ENCODE results near the gene PRKCI. TPM values are rescaled to one million over a fixed set of nuclear protein-coding genes. Genes with fewer than 3 reads are reported as not detected.
"Not testable (repeated sequence)": the region's sequence is repeated elsewhere in the genome, so short reads cannot be mapped to it uniquely, and the experiment has no call there.

The PRKCI gene
- total RNA-seq (10 to 100 TPM; 18.0 to 18.7 TPM), total RNA-seq (29.2 to 77.5 reads per million in 2 donors)

DNA sequence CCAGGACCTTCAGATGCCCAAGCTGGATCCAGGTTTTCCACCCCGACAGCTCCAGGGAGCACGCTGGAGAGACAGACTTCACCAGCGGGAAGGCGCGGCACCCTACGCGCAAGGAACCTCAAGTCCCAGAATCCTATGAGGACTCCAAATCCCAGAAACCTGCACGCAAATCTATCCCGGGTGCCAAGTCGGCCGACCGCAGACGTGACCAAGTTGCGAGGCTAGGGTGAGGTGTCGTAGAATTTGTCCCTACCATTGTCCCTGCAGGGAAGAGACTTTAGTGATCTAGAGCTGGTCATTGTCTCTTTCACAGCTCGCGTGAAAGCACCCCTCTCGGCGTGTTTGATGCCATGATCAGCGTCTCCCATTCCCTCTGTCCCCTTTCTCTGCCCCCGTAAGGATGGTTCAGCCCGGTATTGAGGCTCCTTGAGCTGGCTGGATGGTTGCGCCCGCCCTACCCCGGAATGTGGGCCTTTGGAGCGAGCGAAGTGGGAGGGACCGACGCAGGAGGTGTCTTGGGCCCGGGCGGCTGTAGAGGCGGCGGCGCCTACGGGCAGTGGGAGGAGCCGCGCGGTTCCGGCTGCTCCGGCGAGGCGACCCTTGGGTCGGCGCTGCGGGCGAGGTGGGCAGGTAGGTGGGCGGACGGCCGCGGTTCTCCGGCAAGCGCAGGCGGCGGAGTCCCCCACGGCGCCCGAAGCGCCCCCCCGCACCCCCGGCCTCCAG, at the start of gene PRKCI:
Gene PRKCI, plus strand, starts transcription at position 501 of the 723 bp plus-strand sequence. CDS start 246 bp downstream, outside the sequence.
- peak; percentile 95 for ATAC-seq
- Mint-ChIP-seq H3K27ac (peak within 1 kb of the TSS; percentile 95), H3K4me1 (peaks cover 24% of the 10 kb centered on the region), H3K27me3 (no peaks in the 10 kb centered on the region), H3K4me3 (peak within 1 kb of the TSS; percentile 94), H3K36me3 (ENCODE audit: low read depth) (no peaks in the 10 kb centered on the region)
- DNase-seq, result peak; percentile 76 to 78 (median 77)
- H3K9me3 ChIP-seq (ENCODE audit: control insufficient read depth, low read length, poor library complexity, severe bottlenecking), result no peaks in the 10 kb centered on the region

DNA sequence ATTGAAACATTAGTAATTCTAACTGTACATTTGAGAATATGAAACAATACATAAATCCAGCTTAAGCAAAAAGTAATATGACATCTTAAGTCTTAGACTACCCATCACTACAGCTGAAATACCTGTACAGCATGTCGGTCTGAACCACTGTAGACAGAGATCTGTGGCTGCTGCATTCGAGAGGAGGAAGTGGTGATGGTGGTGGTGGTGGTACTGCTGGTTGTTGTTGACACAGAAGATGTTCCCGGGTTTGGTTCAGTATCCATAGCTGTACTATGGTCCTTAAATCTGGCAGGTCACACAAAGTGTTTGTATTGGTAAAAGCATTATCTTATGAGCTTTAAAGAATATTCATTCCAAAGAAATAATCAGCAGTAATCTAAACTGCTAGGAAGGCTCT, 43.6 kb upstream of the PRKCI start:
- Mint-ChIP-seq H3K36me3 (ENCODE audit: low read depth) (peaks cover 4% of the 10 kb centered on the region), H3K4me3 (peak overlapping the region; percentile 76), H3K27me3 (no peaks in the 10 kb centered on the region), H3K27ac (peak overlapping the region; percentile 97), H3K4me1 (peaks cover 31% of the 10 kb centered on the region)
- DNase-seq (peak; percentile 17 to 42 (median 32)), ATAC-seq (peak; percentile 70)
- no peaks in the 10 kb centered on the region for H3K9me3 ChIP-seq (ENCODE audit: control insufficient read depth, low read length, poor library complexity, severe bottlenecking)

DNA sequence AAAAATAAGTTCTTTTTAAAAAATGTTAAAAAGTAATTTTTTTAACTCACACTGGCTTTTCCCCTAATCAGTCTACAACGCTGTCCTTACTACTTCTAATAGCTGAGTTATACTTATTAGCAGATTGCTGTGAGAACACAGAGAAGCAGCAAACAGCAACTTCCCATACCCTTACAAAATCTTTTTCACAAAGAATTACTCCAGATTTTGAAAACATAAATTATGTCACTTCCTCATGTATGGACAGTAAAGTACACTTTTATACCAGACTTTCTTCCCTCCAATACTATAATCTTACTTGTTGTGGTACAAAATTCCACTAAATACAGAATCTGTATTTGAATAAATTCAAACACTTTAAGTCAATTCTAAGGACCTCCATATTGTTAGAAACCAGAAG, 42.8 kb upstream of the PRKCI start:
- H3K4me3 Mint-ChIP-seq, result peak overlapping the region; percentile 94
- H3K9me3 ChIP-seq (ENCODE audit: control insufficient read depth, low read length, poor library complexity, severe bottlenecking), result no peaks in the 10 kb centered on the region
- peak overlapping the region; percentile 97 for H3K27ac Mint-ChIP-seq
- DNase-seq (no peak), ATAC-seq (no peak)
- H3K27me3 Mint-ChIP-seq, result no peaks in the 10 kb centered on the region
- peaks cover 31% of the 10 kb centered on the region for H3K4me1 Mint-ChIP-seq
- H3K36me3 Mint-ChIP-seq (ENCODE audit: low read depth), result peaks cover 4% of the 10 kb centered on the region

DNA sequence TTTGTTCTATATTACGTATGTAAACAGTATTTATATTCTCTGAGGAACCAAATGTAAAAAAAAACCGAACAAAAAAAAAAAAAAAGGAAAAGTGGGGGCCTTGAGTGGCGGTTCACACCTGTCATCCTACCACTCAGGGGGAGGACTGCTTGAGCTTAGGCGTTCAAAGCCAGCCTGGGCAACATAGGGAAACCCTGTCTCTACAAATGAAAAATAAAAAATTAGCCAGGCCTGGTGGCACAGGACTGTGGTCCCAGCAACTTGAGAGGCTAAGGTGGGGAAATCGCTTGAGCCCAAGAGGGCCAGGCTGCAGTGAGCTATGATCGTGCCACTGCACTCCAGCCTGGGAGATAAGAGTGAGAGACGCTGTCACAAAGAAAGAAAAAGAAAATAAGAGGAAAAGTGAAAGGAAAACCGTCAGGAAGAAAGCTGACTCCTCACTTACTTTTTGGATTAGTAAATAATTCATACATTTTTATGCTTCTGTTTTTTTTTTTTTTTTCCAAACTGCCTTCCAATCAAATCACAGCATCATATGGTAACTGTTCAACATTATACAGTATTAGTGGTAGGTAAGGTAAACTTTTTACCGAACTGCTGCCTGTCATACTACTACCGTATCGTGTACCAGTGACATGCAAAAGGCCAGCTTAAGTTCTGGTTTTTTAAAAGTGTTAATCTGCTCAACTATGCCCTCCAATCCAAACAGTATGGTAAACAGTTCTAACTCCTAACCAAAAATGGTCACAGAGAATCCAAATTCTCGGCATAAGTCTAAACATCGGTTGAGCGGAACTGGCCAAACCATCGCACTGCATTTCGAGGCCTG, 41.9 kb upstream of the PRKCI start:
- no peaks in the 10 kb centered on the region for H3K9me3 ChIP-seq (ENCODE audit: control insufficient read depth, low read length, poor library complexity, severe bottlenecking)
- DNase-seq, result no peak
- peak; percentile 46 for ATAC-seq
- no peaks in the 10 kb centered on the region for H3K27me3 Mint-ChIP-seq
- peaks cover 4% of the 10 kb centered on the region for H3K36me3 Mint-ChIP-seq (ENCODE audit: low read depth)
- peak overlapping the region; percentile 94 for H3K4me3 Mint-ChIP-seq
- H3K27ac Mint-ChIP-seq, result peak overlapping the region; percentile 97
- peaks cover 29% of the 10 kb centered on the region for H3K4me1 Mint-ChIP-seq

DNA sequence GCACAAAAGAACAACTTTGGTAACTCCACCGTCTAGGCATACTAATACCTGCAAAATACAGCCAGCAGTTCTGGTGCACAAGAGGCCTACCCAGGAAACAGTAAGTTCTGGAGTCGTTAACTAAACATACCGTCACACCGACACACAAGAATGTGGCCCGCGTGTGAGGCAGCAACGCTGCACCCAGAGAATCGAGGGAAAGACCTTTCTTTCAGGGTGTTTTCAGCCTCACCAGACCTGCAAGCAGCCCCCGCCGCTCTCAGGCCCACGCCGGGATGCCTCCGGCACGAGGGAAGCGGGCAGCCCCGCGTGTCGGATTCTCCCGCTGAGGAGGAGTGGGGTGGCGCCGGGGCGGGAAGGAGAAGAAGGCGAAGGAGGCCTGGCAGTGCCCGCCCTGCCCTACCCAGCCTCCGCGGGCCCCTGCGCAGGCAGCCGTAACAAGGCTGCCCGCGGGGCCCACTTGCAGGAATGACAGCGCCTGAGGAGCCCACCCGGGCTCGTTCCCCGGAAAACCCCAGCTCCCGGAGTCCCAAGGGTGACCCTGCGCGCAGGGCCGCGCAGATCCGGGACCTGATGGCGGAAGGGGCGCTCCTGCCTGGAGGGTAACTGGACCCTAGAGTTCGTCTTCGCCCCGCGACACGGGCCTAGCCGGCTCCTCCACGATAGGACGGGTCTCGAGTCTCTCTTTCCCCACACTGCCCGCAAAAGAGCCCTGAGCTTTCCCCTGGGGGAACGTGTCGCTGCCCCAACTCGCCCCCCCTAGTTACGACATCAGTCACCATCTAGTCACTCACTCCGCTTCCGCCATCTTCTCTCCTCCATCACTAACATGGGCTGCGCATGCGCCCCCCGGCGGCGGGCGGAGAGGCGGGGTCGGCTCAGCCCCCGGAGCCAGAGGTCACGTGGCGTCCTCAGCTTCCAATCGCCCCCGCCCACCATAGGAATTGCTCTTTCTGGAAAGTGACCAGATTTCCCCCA, 41.0 kb upstream of the PRKCI start, which contains the start of gene PHC3:
Gene PHC3, minus strand, starts transcription at position 826 of the 978 bp plus-strand sequence. Its CDS starts 18 bp downstream, at position 808.
- H3K4me3 Mint-ChIP-seq, result peak within 1 kb of the TSS; percentile 94
- H3K9me3 ChIP-seq (ENCODE audit: control insufficient read depth, low read length, poor library complexity, severe bottlenecking), result no peaks in the 10 kb centered on the region
- ATAC-seq (peak; percentile 76), DNase-seq (peak; percentile 86 to 87 (median 86))
- peaks cover 26% of the 10 kb centered on the region for H3K4me1 Mint-ChIP-seq
- H3K27ac Mint-ChIP-seq, result peak within 1 kb of the TSS; percentile 97
- H3K27me3 Mint-ChIP-seq, result no peaks in the 10 kb centered on the region
- H3K36me3 Mint-ChIP-seq (ENCODE audit: low read depth), result peaks cover 3% of the 10 kb centered on the region

DNA sequence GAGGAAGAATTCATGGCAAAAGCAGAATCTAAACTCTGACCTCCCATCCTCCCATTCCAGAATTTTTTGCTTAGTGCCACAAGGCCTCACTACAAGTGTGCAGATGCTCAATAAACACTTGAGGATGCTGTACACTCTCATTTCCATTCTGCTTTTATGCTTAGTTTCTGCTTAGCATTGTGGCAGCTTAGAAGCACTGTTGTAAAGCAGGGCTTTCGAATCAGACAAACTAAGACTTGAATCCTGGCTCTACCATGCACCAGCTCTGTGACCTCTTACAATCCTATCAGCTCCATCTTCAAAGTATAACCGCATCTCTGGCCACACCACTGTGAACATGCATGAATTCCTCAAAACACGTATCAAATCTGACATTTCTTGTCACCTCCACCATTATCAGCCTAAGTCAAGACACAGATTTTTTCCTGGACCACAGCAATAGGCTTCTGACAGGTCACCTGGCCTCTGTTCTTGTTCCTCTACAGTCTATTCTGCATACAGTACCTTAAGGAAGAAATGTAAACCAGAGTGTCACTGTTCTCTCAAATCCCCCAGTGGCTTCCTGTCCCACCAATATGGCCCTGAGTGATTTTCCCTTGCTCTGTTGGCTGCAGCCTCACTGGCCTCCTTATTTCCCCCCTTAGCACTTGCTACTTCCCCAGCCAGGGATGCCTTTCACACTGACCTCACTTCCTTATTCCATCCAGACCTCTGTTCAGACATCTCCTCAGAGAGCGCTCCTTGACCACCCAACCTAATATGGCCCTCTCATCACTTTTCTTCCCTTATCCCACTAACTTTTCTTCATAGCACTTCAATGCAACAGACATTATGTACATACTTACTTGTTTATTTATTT, 32.6 kb upstream of the PRKCI start:
- H3K9me3 ChIP-seq (ENCODE audit: control insufficient read depth, low read length, poor library complexity, severe bottlenecking), result no peaks in the 10 kb centered on the region
- H3K27me3 Mint-ChIP-seq, result peaks cover 13% of the 10 kb centered on the region
- ATAC-seq (peak; percentile 32), DNase-seq (no peak)
- peak overlapping the region; percentile 57 for H3K27ac Mint-ChIP-seq
- peaks cover 10% of the 10 kb centered on the region for H3K4me1 Mint-ChIP-seq
- H3K4me3 Mint-ChIP-seq, result no peak overlapping the region
- H3K36me3 Mint-ChIP-seq (ENCODE audit: low read depth), result no peaks in the 10 kb centered on the region

DNA sequence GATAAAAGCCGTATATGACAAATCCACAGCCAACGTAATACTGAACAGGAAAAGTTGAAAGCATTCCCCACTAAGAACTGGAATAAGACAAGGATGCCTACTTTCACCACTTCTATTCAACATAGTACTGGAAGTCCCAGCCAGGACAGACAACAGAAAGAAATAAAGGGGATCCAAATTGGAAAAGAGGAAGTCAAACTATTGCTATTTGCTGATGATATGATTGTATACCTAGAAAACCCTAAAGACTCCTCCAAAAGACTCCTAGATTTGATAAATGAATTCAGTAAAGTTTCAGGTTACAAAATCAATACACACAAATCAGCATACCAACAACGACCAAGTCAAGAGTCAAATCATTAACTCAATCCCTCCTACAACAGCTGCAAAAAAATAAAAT, 26.5 kb upstream of the PRKCI start:
- peaks cover 11% of the 10 kb centered on the region for H3K27me3 Mint-ChIP-seq
- ATAC-seq; H3K9me3 ChIP-seq (ENCODE audit: control insufficient read depth, low read length, poor library complexity, severe bottlenecking); H3K4me1 Mint-ChIP-seq; H3K4me3 Mint-ChIP-seq; DNase-seq; H3K36me3 Mint-ChIP-seq (ENCODE audit: low read depth); H3K27ac Mint-ChIP-seq: not testable (repeated sequence)

DNA sequence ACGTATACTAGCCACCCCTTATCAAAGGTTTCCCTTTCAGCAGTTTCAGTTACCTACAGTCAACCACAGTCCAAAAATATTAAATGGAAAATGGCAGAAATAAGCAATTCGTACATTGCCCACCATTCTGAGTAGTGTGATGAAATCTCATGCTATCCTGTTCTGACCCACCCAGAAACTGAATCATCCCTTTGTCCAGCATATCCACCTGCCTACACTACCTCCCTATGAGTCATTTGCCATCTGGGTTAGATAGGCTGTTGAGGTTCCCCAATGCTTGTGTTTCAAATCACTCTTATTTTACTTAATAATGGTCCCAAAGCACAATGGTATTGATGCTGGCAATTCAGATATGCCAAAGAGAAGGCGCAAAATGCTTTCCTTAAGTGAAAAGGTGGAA, 25.4 kb upstream of the PRKCI start:
- DNase-seq (no peak), ATAC-seq (no peak)
- no peak overlapping the region for H3K27ac Mint-ChIP-seq
- peaks cover 11% of the 10 kb centered on the region for H3K27me3 Mint-ChIP-seq
- no peaks in the 10 kb centered on the region for H3K9me3 ChIP-seq (ENCODE audit: control insufficient read depth, low read length, poor library complexity, severe bottlenecking)
- peaks cover 6% of the 10 kb centered on the region for H3K4me1 Mint-ChIP-seq
- no peak overlapping the region for H3K4me3 Mint-ChIP-seq
- no peaks in the 10 kb centered on the region for H3K36me3 Mint-ChIP-seq (ENCODE audit: low read depth)

DNA sequence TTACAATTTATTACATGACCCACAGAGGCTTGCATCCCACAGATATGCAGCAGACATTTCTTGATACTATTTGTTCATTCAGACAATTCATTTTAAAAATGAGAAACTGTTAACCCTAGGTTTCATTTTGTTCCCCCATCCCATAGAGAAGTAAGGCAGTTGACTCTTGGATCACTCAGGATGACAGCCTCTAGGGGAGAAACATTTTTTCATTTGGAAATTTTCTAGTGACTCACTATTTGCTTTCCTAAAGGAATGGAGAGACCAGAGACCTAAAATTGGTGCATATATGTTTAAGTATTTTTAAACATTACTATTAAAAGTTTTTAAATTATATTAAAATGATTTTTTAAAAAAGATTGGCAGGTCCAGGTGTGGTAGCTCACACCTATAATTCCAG, 21.2 kb upstream of the PRKCI start:
- no peaks in the 10 kb centered on the region for H3K9me3 ChIP-seq (ENCODE audit: control insufficient read depth, low read length, poor library complexity, severe bottlenecking)
- peaks cover 2% of the 10 kb centered on the region for H3K36me3 Mint-ChIP-seq (ENCODE audit: low read depth)
- no peak for DNase-seq
- H3K4me1 Mint-ChIP-seq, result peaks cover 4% of the 10 kb centered on the region
- peaks cover 23% of the 10 kb centered on the region for H3K27me3 Mint-ChIP-seq
- H3K27ac Mint-ChIP-seq, result no peak overlapping the region
- ATAC-seq, result no peak
- H3K4me3 Mint-ChIP-seq, result no peak overlapping the region

DNA sequence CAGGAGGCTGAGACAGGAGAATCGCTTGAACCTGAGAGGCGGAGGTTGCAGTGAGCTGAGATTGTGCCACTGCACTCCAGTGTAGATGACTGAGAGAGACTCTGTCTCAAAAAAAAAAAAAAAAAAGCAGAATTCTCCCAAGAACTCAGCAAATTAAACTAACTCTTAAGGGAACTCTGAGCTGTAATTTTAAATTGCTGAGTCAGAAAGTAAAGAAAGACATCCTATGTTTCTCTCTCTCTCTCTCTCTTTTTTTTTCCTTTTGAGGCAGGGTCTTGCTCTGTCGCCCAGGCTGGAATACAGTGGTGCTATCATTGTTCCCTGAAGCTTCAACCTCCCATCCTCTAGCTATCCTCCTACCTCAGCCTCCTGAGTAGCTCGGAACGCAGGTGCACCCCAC, 20.7 kb upstream of the PRKCI start:
- H3K4me1 Mint-ChIP-seq, result peaks cover 4% of the 10 kb centered on the region
- no peak overlapping the region for H3K27ac Mint-ChIP-seq
- no peaks in the 10 kb centered on the region for H3K9me3 ChIP-seq (ENCODE audit: control insufficient read depth, low read length, poor library complexity, severe bottlenecking)
- peaks cover 28% of the 10 kb centered on the region for H3K27me3 Mint-ChIP-seq
- no peak overlapping the region for H3K4me3 Mint-ChIP-seq
- peaks cover 2% of the 10 kb centered on the region for H3K36me3 Mint-ChIP-seq (ENCODE audit: low read depth)
- no peak for DNase-seq
- ATAC-seq, result no peak

DNA sequence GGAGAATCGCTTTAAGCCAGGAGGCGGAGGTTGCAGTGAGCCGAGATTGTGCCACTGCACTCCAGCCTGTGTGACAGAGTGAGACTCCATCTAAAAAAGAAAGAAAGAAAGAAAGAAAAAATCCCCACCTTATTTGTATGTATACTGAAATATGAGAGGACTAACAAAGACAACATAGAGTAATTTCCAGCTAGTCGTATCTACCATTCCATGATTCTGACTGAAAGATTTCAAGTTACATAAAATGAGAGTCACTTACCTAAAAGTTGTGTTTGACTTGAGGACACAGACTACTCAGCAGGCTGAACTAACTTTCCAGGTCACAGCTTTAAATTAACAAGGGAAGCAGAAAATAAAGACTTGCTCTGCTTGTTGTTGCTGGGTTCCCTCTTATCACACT, 18.8 kb upstream of the PRKCI start:
- H3K27ac Mint-ChIP-seq, result no peak overlapping the region
- no peak overlapping the region for H3K4me3 Mint-ChIP-seq
- no peaks in the 10 kb centered on the region for H3K9me3 ChIP-seq (ENCODE audit: control insufficient read depth, low read length, poor library complexity, severe bottlenecking)
- peaks cover 35% of the 10 kb centered on the region for H3K27me3 Mint-ChIP-seq
- H3K36me3 Mint-ChIP-seq (ENCODE audit: low read depth), result peaks cover 2% of the 10 kb centered on the region
- ATAC-seq (no peak), DNase-seq (no peak)
- H3K4me1 Mint-ChIP-seq, result peaks cover 4% of the 10 kb centered on the region

DNA sequence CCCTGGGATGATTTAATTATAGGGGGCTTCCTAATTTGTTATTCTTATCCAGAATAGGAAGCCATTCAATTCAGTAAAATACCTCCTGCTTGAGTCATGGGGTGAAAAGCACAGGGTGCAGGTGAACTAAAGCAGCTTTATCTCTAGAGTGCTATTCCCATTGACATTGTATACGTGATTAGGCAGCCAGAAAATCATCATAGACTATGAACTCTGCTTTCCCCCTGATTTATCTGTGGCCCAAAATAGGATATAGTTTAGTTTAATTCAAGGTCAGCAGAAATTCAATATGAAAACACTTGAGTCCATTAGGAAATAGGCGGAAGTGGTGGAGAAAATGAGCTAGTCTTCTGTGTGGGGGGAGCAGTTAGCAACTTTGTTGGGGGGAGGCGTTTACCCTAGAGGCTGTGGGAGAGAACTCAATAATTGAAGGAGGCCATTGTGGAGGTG, 18.2 kb upstream of the PRKCI start:
- ATAC-seq (no peak), DNase-seq (no peak)
- H3K4me3 Mint-ChIP-seq, result no peak overlapping the region
- peaks cover 4% of the 10 kb centered on the region for H3K4me1 Mint-ChIP-seq
- H3K27me3 Mint-ChIP-seq, result peaks cover 35% of the 10 kb centered on the region
- H3K36me3 Mint-ChIP-seq (ENCODE audit: low read depth), result peaks cover 2% of the 10 kb centered on the region
- H3K27ac Mint-ChIP-seq, result no peak overlapping the region
- H3K9me3 ChIP-seq (ENCODE audit: control insufficient read depth, low read length, poor library complexity, severe bottlenecking), result no peaks in the 10 kb centered on the region
